H1 (cell line): ENCODE data around the gene CDH6. TPM values are rescaled to one million over a fixed set of nuclear protein-coding genes. Genes with fewer than 3 reads are reported as not detected.

Experiments used
- GTF2F1 ChIP-seq: IDR thresholded peaks from 2 replicates; pipeline ENCODE4 v1.6.1; 2012; ENCODE audit warnings: low read depth, low read length, improper control_type of control experiment, borderline replicate concordance
- SIN3A ChIP-seq, 2 experiments: IDR thresholded peaks in 1 of 2; conservative IDR thresholded peaks in 1 of 2; 2 replicates each; pipeline ENCODE4 v1.6.1; 2011 to 2012; ENCODE audit warnings: low read length in 2 of 2, improper control_type of control experiment in 1 of 2, low read depth in 1 of 2, mild to moderate bottlenecking in 1 of 2
- TBP ChIP-seq: IDR thresholded peaks from 2 replicates; pipeline ENCODE4 v1.6.1; 2011; ENCODE audit warnings: low read depth, low read length, improper control_type of control experiment
- ZNF274 ChIP-seq: IDR thresholded peaks from 2 replicates; pipeline ENCODE4 v1.7.0; 2012; ENCODE audit warnings: low read length, borderline replicate concordance; ENCODE audit errors: extremely low read depth
- polyA plus RNA-seq, 7 experiments: library from polyadenylated mRNA; depleted of rRNA in 3 of 7; stranded (reverse) in 5 of 7; unstranded in 2 of 7; fragments of >200 nt in 5 of 7; fragments of 200-250 nt in 2 of 7; gene quantifications; 1 replicate in 5 of 7; 2 replicates in 1 of 7; 4 replicates in 1 of 7; pipeline versions ENCODE4 v1.2.1 to v1.2.3, GENCODE V29; 2011 to 2013; ENCODE audit warnings: missing spikeins in 2 of 7, mixed read lengths in 2 of 7
- total RNA-seq: library from RNA; stranded (reverse); fragmentation: NEBNext Ultra II Directional; extraction: Animal tissue kit (Norgen Biotek cat#: 25700); gene quantifications from 2 replicates; pipeline ENCODE4 v1.2.1, GENCODE V29; 2021

CDH6 gene
- total and polyA plus RNA-seq, 2 of the 8 experiments (the other 6 are each of a cell fraction or from before 2014, with no cell fraction given) = 1.4 to 1.9 TPM

DNA sequence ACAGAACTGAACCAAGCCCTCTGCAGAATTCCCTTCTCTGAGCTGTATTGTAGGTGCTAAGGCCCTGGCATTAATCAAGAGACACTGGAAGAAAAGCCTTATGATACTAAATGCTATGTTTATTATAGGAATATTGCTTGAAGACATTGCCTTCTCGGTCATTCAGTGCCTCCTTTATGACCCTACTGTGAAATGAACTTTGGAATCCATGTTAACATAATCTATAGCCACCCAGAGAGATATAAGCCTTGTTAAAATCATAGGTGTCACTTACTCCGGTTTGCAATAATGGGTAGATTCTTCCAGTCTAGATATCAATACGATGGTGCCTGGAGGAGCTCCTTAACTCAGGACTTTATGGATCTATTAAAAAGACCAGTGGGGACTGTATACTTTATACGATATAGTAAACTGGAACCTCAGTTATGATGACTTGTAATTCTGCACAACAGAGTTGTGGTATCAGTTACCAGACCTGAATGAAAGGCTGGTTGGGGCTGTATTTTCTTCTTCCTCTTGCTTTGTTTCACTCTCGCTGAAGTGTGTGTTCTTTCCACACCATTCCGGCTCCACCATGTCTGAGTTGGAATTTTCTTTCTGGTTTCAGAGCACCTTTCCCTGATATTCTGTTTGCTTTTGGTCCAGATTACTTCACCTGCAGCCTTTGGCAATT is 183.9 kb downstream of the CDH6 start (continued):
- TF ChIP-seq GTF2F1 (no peak), TBP (no peak), SIN3A (conservative IDR thresholded peaks at IDR 0.05 in 1 of 2, IDR thresholded peaks at IDR 0.05 in 1 of 2; ENCODE audit: low read depth in 1 of 2, low read length in 2 of 2) (no peak), ZNF274 (no peak)
